Ureter (tissue), 1 donor: ENCODE results near the gene TIMM44. TPM values are rescaled to one million over a fixed set of nuclear protein-coding genes. Genes with fewer than 3 reads are reported as not detected.

ENCODE experiments used
- DNase-seq: peaks from one replicate; pipeline ENCODE4 v3.0.0-alpha.2; 2020; ENCODE audit warnings: low spot score
- total RNA-seq: library from RNA; stranded (reverse); gene quantifications from one replicate; pipeline ENCODE4 v1.2.4, GENCODE V29; 2023
- donor health status: DM: yes; HTN: yes; CAD: no.

Gene TIMM44
- total RNA-seq, 1 donor from 2014 or later, result 78.3 TPM

GRCh38 chr19:7914099-7914498 is 29.4 kb downstream of the TIMM44 start:
- DNase-seq, result no peak

GRCh38 chr19:7913652-7914051 is 29.8 kb downstream of the TIMM44 start:
- no peak for DNase-seq

GRCh38 chr19:7912697-7913564 is 30.5 kb downstream of the TIMM44 start:
- DNase-seq, result no peak

GRCh38 chr19:7912144-7912696 is 31.2 kb downstream of the TIMM44 start:
- no peak for DNase-seq

- DNase-seq, result no peak
These were observed 31.8 kb downstream of the TIMM44 start for GRCh38 chr19:7911508-7912143.

GRCh38 chr19:7910321-7911161 is 32.9 kb downstream of the TIMM44 start:
- DNase-seq, result no peak

- no peak for DNase-seq
These were observed 33.9 kb downstream of the TIMM44 start for GRCh38 chr19:7909471-7910067.

- peak; percentile 40 for DNase-seq
These were observed 34.6 kb downstream of the TIMM44 start for GRCh38 chr19:7908742-7909461.

GRCh38 chr19:7908078-7908699 is 35.3 kb downstream of the TIMM44 start:
- peak; percentile 40 for DNase-seq

GRCh38 chr19:7907544-7907943 is 35.9 kb downstream of the TIMM44 start:
- DNase-seq, result no peak

- no peak for DNase-seq
These were observed 36.3 kb downstream of the TIMM44 start for GRCh38 chr19:7907122-7907521.

GRCh38 chr19:7905859-7906258 is 37.6 kb downstream of the TIMM44 start:
- DNase-seq, result no peak

GRCh38 chr19:7905268-7905667 is 38.2 kb downstream of the TIMM44 start:
- DNase-seq, result no peak

- peak; percentile 66 for DNase-seq
These were observed 39.1 kb downstream of the TIMM44 start for GRCh38 chr19:7904074-7905020.

GRCh38 chr19:7903244-7904073 is 40.0 kb downstream of the TIMM44 start, which contains the start of gene MAP2K7:
Gene MAP2K7 (plus strand): TSS chr19:7903877. CDS start chr19:7903945, 68 bp downstream.
- DNase-seq, result peak; percentile 100

GRCh38 chr19:7902796-7903243 is 40.6 kb downstream of the TIMM44 start:
- DNase-seq, result peak; percentile 51

GRCh38 chr19:7901337-7901736 is 42.1 kb downstream of the TIMM44 start:
- DNase-seq, result no peak

GRCh38 chr19:7900931-7901330 is 42.5 kb downstream of the TIMM44 start:
- DNase-seq, result no peak
